ENCODE results near the gene ZMYM2. TPM values are rescaled to one million over a fixed set of nuclear protein-coding genes. Genes with fewer than 3 reads are reported as not detected.
"Not testable (repeated sequence)": the region's sequence is repeated elsewhere in the genome, so short reads cannot be mapped to it uniquely, and the experiment has no call there.

Gene ZMYM2
- total RNA-seq, 1 experiment from 2014 or later = 159 TPM

- no peak for ATAC-seq
- CTCF ChIA-PET = interaction anchor here (0.6 kb wide), 1 partner anchor 26 kb away, joined by 3 read pairs; no protein-coding TSS in a partner anchor
- no peak for DNase-seq (ENCODE audit: low spot score)
- no peaks in the 10 kb centered on the region for H3K27me3 Mint-ChIP-seq (ENCODE audit: low read depth)
- H3K36me3 Mint-ChIP-seq = peaks cover 31% of the 10 kb centered on the region
- H3K27ac Mint-ChIP-seq = no peak overlapping the region
- no peak overlapping the region for H3K4me3 Mint-ChIP-seq
- TF ChIP-seq, protein P1, sequence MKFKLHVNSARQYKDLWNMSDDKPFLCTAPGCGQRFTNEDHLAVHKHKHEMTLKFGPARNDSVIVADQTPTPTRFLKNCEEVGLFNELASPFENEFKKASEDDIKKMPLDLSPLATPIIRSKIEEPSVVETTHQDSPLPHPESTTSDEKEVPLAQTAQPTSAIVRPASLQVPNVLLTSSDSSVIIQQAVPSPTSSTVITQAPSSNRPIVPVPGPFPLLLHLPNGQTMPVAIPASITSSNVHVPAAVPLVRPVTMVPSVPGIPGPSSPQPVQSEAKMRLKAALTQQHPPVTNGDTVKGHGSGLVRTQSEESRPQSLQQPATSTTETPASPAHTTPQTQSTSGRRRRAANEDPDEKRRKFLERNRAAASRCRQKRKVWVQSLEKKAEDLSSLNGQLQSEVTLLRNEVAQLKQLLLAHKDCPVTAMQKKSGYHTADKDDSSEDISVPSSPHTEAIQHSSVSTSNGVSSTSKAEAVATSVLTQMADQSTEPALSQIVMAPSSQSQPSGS (CRISPR knock-in tag; IDR thresholded peaks at IDR 0.05; ENCODE audit: borderline replicate concordance, low read depth) = no peak
- no peak for TF ChIP-seq FOXP1 (CRISPR knock-in tag; IDR thresholded peaks at IDR 0.05; ENCODE audit: borderline replicate concordance)
- TF ChIP-seq, protein P2, sequence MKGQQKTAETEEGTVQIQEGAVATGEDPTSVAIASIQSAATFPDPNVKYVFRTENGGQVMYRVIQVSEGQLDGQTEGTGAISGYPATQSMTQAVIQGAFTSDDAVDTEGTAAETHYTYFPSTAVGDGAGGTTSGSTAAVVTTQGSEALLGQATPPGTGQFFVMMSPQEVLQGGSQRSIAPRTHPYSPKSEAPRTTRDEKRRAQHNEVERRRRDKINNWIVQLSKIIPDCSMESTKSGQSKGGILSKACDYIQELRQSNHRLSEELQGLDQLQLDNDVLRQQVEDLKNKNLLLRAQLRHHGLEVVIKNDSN (CRISPR knock-in tag; IDR thresholded peaks at IDR 0.05) = no peak
- TF ChIP-seq ZNF532 (CRISPR knock-in tag; IDR thresholded peaks at IDR 0.05; ENCODE audit: borderline replicate concordance) = no peak
- no peak for TF ChIP-seq GRHL2 (CRISPR knock-in tag; IDR thresholded peaks at IDR 0.05; ENCODE audit: insufficient replicate concordance, severe bottlenecking)
- no peak for TF ChIP-seq TCF7 (CRISPR knock-in tag; IDR thresholded peaks at IDR 0.05; ENCODE audit: low read depth)
- TF ChIP-seq, protein P3, sequence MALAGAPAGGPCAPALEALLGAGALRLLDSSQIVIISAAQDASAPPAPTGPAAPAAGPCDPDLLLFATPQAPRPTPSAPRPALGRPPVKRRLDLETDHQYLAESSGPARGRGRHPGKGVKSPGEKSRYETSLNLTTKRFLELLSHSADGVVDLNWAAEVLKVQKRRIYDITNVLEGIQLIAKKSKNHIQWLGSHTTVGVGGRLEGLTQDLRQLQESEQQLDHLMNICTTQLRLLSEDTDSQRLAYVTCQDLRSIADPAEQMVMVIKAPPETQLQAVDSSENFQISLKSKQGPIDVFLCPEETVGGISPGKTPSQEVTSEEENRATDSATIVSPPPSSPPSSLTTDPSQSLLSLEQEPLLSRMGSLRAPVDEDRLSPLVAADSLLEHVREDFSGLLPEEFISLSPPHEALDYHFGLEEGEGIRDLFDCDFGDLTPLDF (CRISPR knock-in tag; IDR thresholded peaks at IDR 0.05) = no peak
- H3K9me3 Mint-ChIP-seq = no peaks in the 10 kb centered on the region
- H3K4me1 Mint-ChIP-seq = peaks cover 15% of the 10 kb centered on the region
- POLR2A ChIA-PET = no interaction called here
Observed at GRCh38 chr13:19967621-19968020, 9.1 kb downstream of the ZMYM2 start.

GRCh38 chr13:19974498-19975009, 16.0 kb downstream of the ZMYM2 start:
- H3K4me3 Mint-ChIP-seq; CTCF ChIA-PET; H3K27me3 Mint-ChIP-seq (ENCODE audit: low read depth); H3K4me1 Mint-ChIP-seq; ATAC-seq; H3K27ac Mint-ChIP-seq; DNase-seq (ENCODE audit: low spot score); POLR2A ChIA-PET: not testable (repeated sequence)
- Mint-ChIP-seq H3K9me3 (peaks cover 16% of the 10 kb centered on the region; the same call in 1 of the 2 replicates), H3K36me3 (peaks cover 41% of the 10 kb centered on the region)

DNA sequence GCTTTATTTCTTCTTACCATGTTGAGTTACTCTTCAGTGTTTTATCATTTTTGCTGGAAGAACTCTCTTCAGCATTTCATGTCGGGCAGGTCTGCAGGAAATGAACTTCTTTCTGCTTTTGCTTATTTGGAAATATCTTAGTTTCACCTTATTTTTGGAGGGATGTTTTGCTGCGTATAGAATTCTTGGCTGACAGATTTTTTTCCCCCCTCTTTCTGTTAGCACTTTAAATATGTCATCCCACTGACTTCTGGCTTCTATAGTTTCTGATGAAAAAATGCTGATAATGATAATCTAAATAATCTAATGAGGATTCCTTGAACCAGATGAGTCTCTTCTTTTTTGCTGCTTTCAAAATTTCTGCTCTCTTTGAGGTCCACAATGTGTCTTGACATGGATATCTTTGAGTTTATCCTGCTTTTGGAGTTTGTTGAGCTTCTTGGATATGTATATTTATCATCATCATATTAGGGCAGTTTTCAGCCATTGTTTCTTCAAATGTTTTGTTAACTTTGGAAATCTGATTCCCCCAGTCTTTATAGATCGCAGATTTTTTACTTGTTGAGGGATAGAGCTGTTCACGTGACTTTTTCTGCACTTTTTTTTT, 20.4 kb downstream of the ZMYM2 start:
- CTCF ChIA-PET = interaction anchor here (0.6 kb wide), 1 partner anchor 13 kb away, joined by 3 read pairs; no protein-coding TSS in a partner anchor
- H3K36me3 Mint-ChIP-seq = peaks cover 40% of the 10 kb centered on the region
- peaks cover 42% of the 10 kb centered on the region for H3K4me1 Mint-ChIP-seq
- DNase-seq (ENCODE audit: low spot score) (no peak), ATAC-seq (no peak)
- H3K9me3 Mint-ChIP-seq = peaks cover 16% of the 10 kb centered on the region; the same call in 1 of the 2 replicates
- POLR2A ChIA-PET = interaction anchor here (0.7 kb wide), 1 partner anchor 23 kb away, joined by 3 read pairs; no protein-coding TSS in a partner anchor
- H3K4me3 Mint-ChIP-seq = no peak overlapping the region
- H3K27ac Mint-ChIP-seq = peak overlapping the region; percentile 34
- H3K27me3 Mint-ChIP-seq (ENCODE audit: low read depth) = no peaks in the 10 kb centered on the region
- no peak for TF ChIP-seq GTF2I (CRISPR knock-in tag; conservative IDR thresholded peaks at IDR 0.05)
- no peak for TF ChIP-seq NFYB (CRISPR knock-in tag; conservative IDR thresholded peaks at IDR 0.05; ENCODE audit: low read depth)
- no peak for TF ChIP-seq JAZF1 (CRISPR knock-in tag; IDR thresholded peaks at IDR 0.05)
- TF ChIP-seq, protein P4, sequence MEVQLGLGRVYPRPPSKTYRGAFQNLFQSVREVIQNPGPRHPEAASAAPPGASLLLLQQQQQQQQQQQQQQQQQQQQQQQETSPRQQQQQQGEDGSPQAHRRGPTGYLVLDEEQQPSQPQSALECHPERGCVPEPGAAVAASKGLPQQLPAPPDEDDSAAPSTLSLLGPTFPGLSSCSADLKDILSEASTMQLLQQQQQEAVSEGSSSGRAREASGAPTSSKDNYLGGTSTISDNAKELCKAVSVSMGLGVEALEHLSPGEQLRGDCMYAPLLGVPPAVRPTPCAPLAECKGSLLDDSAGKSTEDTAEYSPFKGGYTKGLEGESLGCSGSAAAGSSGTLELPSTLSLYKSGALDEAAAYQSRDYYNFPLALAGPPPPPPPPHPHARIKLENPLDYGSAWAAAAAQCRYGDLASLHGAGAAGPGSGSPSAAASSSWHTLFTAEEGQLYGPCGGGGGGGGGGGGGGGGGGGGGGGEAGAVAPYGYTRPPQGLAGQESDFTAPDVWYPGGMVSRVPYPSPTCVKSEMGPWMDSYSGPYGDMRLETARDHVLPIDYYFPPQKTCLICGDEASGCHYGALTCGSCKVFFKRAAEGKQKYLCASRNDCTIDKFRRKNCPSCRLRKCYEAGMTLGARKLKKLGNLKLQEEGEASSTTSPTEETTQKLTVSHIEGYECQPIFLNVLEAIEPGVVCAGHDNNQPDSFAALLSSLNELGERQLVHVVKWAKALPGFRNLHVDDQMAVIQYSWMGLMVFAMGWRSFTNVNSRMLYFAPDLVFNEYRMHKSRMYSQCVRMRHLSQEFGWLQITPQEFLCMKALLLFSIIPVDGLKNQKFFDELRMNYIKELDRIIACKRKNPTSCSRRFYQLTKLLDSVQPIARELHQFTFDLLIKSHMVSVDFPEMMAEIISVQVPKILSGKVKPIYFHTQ (CRISPR knock-in tag; IDR thresholded peaks at IDR 0.05) = no peak
- no peak for TF ChIP-seq NR3C1 (CRISPR knock-in tag; conservative IDR thresholded peaks at IDR 0.05; ENCODE audit: low read depth)
- TF ChIP-seq E2F4 (CRISPR knock-in tag; IDR thresholded peaks at IDR 0.05; ENCODE audit: borderline replicate concordance, low read depth) = no peak
- TF ChIP-seq, protein P5, sequence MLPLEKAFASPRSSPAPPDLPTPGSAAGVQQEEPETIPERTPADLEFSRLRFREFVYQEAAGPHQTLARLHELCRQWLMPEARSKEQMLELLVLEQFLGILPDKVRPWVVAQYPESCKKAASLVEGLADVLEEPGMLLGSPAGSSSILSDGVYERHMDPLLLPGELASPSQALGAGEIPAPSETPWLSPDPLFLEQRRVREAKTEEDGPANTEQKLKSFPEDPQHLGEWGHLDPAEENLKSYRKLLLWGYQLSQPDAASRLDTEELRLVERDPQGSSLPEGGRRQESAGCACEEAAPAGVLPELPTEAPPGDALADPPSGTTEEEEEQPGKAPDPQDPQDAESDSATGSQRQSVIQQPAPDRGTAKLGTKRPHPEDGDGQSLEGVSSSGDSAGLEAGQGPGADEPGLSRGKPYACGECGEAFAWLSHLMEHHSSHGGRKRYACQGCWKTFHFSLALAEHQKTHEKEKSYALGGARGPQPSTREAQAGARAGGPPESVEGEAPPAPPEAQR (CRISPR knock-in tag; IDR thresholded peaks at IDR 0.05) = no peak
- TF ChIP-seq TEAD1 (CRISPR knock-in tag; IDR thresholded peaks at IDR 0.05) = no peak
- no peak for TF ChIP-seq ATF3 (CRISPR knock-in tag; conservative IDR thresholded peaks at IDR 0.05)
